Stimulated activated CD4-positive, alpha-beta T cell treated with anti-CD3 and anti-CD28 coated beads, Interleukin-4, amount 100 ng/mL, for 4 hours (primary cell): Measurements from ENCODE around the gene PDS5A.
"Not testable (repeated sequence)": the region's sequence is repeated elsewhere in the genome, so short reads cannot be mapped to it uniquely, and the experiment has no call there.

Experiments used
- DNase-seq, 2 experiments: peaks; one replicate each; pipeline ENCODE4 v3.0.0-alpha.2; 2020

Gene PDS5A

DNA sequence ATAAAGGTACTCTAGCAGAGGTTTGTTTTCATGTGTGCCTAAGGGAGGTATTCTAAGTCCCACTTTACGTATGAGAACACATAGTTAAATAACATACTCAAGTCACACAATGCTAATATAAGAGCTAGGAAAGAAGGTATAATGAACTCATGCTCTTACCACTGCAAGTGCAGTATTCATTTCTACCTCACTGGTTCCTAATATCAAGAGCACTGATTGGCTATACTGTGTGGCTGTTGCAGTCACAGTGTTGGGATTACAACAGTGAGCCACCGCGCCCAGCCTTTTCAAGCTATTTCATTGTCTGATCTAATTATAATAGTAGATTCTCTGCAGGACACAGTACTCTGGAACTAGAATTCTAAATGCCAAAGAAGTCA is 84.0 kb downstream of the PDS5A start:
- no peak for DNase-seq

DNA sequence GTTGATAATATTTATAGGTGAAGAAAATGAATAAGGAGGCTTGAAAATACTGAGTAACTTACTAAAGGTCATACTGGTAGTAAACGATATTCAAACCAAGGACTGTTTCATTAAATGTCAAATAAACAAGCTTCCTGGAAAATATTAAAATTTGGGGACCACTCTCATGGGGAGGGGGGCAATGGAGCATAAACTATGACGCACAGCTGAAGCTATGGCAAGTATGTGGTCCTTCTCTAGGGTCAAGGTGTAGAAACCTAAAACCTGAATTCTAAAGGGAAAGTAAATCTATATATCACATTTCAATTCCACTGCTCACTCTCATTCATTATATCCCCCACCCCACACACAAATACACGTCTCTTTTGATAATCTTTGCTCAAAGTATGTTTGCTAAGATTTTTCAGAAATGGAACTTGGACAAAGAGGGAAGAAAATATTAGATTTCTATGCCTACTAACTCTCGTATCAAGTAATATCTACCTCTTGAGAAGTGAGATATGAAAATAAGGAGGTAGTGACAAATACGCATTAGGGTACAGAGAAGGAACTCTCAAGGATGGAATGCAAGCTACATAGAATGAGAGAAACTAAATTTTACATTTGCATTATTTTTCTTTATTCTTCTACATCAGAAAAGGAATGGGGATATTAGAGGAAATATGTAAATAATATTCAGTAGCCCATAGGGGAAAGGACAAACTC is 84.6 kb downstream of the PDS5A start:
- no peak for DNase-seq

DNA sequence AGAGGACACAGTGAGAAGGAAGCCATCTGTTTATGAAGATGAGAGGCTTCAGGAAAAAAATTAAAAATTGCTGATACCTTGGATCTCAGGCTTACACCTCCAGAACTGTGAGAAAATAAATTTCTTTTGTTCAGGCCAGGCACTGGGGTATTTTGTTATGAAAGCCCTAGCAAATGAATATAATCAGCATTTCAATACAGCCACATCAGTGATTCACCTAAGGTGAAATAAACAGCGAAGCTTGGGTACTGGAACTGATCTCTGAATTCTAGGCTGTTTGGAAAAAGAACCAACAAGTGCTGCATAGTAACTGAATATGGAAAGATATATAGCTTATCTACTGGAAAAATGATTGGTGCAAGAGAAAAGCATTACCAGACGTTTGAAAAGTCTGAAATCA is 88.5 kb downstream of the PDS5A start:
- DNase-seq, result no peak

DNA sequence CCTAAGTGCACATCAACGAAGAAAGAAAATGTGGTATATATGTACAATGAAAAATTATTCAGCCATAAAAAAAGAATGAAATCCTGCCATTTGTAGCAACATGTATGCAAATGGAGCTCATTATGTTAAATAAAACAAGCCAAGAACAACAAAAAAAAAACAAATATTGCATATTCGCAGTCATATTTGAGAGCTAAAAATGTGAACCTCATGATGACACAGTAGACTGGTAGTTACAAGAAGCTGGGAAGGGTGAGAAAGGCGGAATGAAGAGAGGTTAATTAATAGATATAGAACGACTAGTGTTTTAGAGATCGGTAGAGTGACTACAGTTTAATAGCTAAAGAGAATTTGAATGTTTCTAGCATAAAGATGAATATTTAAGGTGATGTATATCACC is 89.2 kb downstream of the PDS5A start:
- no peak for DNase-seq

DNA sequence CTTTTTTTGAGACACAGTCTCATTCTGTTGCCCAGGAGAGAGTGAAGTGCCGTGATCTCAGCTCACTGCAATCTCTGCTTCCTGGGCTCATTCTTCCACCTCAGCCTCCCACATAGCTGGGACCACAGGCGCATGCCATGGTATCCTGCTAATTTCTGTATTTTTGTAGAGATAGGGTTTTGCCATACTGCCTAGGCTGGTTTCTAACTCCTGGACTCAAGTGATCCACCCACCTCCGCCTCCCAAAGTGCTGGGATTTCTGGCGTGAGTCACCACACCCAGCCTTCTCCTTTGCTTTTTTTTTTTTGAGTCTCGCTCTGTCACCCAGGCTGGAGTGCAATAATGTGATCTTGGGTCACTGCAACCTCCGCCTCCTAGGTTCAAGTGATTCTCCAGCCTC is 94.1 kb downstream of the PDS5A start:
- DNase-seq, result no peak

DNA sequence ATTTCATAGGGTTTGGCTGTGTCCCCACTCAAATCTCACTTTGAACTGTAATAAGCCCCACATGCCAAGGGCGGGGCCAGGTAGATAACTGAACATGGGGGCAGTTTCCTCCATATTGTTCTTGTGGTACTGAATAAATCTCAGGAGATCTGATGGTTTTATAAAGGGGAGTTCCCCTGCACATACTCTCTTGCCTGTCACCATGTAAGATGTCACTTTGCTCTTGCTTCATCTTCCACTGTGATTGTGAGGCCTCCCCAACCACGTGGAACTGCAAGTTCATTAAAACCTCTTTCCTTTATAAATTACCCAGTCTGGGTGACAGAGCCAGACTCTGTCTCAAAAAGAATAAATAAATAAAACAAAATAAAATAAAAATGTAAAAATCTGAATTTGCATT is 95.9 kb downstream of the PDS5A start:
- DNase-seq, result no peak

DNA sequence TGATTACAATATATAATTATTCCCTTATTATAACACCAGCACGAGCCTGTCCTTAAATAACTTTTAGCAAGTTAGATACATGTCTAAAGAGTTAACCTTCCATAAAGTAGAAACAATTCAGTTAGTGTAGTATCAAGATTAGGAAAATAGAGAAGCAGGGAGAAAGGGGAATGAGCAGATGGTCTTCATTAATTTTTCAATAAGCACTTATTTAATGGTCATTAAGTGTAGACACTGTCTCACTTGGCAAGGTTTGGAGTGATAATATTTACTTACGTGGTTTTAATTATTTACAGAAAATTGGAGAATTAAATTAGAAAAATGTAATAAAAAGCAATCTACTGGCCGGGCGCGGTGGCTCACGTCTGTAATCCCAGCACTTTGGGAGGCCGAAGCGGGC is 99.7 kb downstream of the PDS5A start:
- no peak for DNase-seq

DNA sequence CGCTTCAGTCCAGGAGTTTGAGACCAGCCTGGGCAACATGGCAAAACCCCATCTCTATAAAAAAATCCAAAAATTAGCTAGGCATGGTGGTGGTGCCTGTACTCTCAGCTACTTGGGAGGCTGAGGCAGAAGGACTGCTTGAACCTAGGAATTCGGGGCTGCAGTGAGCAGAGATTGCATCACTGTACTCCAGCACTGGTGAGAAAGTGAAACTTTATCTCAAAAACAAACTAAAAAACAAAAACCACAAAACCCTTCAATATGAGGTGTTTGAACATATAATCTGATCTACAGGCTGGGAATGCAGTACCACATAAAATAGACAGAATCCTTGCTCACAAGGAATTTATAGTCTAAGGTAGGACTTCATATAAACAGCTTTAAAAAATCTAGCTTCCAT is 103.9 kb downstream of the PDS5A start:
- no peak for DNase-seq

DNA sequence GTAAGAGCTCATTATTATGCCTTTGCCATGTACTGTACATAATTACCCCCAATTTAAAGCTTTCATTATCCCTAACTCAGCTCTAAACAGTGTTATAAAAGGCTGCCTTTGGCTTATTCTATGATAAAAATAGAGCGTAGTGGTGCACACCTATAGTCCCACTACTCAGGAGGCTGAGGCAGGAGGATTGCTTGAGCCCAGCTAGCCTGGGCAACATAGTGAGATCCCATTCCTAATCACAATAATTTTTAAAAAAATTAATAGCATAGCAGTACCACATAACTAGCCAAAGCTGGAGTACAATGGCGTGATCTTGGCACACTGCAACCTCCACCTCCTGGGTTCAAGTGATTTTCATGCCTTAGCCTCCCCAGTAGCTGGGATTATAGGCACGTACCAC is 112.4 kb downstream of the PDS5A start:
- DNase-seq, result no peak

DNA sequence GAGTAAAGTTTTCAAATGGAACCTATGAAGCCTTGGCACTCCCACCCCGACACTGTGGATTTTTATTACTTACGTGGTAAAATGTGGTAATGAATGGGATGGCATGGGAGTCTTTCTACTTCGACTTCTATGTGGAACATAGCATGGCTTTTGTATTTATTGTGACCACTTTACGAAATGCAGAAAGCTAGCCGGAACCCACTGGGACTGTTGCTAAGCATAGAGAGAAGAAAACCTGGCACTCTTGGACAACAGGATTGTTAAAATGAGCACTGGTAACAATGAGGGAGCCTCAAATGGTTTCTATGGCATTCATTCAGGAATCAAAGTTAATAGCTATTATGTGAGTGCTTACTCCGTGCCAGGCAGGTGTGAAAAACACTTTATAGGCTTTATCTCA is 113.3 kb downstream of the PDS5A start:
- no peak for DNase-seq

DNA sequence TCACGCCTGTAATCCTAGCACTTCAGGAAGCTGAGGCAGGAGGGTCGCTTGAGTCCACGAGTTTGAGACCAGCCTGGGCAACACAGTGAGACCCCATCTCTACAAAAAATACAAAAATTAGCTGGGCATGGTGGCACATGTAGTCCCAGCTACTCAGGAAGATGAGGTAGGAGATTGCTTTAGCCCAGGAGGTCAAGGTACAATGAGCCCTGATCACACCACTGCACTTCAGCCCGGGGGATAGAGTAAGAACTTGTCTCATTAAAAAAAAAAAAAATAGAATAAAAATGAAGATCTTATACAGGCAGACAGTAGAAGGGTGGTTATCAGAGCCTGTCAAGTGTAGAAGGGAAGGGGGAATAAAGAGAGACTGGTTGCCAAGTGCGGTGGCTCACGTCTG is 116.9 kb downstream of the PDS5A start:
- no peak for DNase-seq

DNA sequence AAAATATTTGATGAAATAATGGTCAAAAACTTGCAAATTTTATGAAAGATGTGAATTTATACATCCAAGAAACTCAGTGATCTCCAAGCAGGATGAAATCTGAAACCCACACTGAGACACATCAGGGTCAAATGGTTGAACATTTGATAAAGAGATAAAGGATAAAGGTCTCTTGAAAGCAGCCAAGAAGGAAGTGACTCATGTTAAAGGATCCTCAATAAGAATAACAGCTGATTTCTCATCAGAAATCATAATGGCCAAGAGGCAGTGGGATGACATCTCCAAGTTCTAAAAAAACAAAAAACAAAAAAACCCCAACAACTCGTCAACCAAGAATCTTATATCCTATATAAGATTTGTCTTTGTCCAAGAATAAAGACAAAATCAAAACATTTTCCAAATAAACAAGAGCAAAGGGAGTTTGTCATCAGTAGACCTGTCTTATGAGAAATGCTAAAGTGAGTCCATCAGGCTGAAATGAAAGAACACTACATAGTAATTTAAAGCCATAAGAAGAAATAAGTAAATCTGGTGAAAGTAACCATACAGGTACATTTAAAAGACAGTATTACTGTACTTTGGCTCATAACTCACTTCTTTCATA is 121.7 kb downstream of the PDS5A start:
- DNase-seq, result no peak

DNA sequence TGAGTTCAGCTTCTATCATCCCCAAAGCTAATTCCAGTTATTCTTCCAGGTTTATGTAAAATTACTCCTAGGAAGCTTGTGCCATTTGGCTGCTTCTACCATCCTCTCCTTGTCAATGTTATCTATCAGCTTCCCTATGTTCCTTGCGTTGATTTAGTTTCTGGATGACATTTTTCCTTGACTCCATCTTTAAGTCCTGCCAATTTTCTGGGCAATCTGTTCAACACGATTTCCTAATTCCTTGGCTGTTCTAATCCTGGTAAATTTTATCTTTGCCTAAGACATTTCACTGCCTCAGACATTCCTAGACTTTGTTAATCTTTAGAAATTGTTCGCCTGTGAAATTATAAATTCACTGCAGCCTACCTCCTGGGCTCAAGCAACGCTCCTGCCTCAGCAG is 125.1 kb downstream of the PDS5A start:
- DNase-seq, result no peak

DNA sequence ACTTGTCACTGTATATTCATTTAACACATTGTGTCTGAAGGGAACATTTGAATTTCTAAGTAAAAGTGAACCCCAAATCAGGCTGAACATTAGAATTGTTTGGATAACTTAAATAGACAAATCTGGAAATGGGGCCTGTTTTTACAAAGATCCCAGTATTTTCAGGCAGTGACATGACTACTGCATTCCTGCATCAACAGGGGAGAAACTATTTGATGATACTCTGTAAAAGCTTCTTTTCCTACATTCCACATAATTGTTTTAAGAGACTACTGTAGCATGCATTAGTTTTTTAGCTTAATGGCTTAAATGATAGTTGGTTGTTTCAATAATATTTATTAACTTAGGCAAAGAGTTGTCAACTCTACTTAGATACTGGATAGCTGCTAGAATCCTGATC is 127.0 kb downstream of the PDS5A start:
- no peak for DNase-seq

DNA sequence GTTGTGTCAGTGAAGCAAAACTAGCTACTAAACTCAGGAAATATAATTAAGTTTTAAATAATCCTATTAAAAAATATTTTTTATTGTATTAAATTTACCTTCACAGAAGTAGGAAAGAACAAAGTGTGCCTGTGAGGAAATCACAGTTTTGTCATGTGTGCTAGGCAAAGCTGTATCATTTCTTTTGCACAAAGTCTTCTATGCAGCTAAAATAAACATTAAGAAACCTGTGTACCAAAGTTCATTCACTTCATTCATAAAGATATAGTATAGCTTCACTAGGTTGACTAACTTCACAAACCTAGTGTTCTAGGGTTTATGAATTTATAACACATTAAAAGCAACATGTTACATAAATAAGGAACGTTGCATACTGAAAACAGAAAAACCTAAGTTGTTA is 131.0 kb downstream of the PDS5A start:
- DNase-seq, result no peak

DNA sequence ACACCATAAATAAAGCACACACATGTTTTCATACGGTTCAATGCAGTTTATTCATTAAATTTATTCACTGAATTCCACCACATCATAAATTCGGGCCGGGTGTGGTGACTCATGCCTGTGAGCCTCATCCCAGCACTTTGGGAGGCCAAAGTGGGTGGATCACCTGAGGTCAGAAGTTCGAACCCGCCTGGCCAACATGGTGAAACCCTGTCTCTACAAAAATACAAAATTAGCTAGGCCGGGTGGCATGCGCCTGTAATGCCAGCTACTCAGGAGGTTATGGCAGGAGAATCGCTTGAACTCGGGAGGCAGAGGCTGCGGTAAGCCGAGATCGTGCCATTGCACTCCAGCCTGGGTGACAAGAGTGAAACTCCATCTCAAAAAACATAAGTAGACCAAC is 131.6 kb downstream of the PDS5A start:
- DNase-seq, result no peak

DNA sequence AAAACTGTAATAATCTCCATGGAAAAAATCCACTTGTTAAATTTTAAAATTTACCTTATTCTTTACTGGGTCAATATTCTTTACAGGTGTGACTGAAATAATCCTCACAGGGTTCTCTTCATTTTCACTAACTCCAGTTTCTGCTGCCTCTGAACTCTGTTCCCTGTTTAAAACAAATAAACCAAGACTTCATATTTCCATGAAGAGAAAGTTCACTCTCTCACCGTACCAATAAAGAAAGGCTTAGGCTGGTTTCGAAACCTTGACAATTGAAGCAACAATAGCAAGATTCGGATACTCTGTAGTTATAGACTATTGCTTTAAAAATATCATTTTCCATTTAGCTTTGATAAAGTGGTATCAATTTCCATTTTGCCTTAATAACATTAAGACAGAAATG is 135.8 kb downstream of the PDS5A start:
- no peak for DNase-seq

DNA sequence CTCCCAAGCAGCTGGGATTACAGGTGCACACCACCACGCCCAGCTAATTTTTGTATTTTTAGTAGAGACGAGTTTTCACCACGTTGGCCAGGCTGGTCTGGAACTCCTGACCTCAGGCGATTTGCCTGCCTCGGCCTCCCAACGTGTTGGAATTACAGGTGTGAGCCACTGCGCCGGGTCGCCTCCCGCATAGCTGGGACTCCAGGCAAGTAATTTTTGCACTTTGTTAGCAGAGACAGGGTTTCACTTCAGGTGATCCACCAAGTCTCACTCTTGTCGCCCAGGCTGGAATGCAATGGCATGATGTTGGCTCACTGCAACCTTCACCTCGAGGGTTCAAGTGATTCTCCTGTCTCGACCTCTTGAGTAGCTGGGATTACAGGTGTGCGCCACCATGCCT is 137.2 kb downstream of the PDS5A start:
- DNase-seq, result not testable (repeated sequence)

DNA sequence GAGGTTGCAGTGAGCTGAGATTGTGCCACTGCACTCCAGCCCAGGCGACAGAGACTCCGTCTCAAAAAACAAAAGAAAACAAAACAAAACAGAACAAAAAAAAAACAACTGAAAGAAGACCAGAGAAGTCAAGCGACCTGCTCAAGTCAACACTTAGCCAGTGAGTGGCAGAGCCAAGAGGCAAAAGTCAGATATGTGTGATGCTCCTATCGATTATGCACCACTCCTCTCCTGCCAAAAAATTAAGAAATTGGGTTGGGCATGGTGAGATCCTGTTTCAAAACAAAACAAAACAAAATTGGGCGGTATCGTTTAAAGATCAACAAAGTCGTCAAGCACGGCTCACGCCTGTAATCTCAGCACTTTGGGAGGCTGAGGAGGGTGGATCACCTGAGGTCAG is 137.7 kb downstream of the PDS5A start:
- no peak for DNase-seq

DNA sequence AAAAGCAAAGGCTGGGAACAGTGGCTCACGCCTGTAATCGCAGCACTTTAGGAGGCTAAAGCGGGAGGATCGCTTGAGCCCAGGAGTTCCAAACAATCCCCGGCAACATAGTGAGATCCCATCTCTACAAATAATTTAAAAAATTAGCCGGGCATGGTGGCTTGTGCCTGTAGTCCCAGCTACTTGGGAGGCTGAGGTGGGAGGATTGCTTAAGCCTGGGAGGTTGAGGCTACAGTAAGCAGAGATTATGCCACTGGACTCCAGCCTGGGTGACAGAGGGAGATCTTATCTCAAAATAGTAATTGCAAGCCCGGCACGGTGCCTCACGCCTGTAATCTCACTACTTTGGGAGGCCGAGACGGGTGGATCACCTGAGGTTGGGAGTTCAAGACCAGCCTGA is 139.3 kb downstream of the PDS5A start:
- not testable (repeated sequence) for DNase-seq

DNA sequence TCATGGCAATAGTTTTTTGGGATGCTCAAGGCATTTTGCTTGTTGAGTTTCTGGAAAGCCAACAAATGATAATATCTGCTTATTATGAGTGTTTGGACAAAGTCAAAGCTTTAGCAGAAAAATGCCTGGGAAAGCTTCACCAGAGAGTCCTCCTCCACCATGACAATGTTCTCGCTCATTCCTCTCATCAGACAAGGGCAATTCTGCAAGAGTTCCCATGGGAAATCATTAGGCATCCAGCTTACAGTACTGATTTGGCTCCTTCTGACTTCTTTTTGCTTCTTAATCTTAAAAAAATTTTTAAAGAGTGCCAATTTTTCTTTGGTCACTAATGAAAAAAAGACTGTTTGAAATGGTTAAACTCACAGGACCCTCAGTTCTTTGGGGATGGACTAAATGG is 143.4 kb downstream of the PDS5A start:
- DNase-seq, result no peak

DNA sequence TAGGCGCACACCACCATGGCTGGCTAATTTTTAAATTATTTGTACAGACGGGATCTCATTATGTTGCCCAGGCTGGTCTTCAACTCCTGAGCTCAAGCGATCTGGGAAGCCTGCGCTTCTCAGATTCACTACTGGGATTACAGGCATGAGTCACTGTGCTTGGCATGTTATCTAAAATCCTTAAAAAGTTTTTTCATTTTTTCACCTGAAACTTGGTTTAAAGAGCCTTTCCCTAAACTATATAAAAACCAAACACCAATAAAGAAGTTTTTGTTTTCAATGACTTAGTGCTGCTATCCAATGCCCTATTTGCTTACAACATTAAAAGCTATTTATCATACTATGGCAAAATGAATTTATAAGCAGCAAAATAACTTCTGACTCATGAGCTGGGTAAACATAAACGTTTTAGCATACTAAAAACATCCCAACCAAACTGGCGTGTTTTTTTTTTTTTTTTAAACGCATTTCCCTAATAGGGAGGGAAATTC is 151.9 kb downstream of the PDS5A start:
- no peak for DNase-seq

DNA sequence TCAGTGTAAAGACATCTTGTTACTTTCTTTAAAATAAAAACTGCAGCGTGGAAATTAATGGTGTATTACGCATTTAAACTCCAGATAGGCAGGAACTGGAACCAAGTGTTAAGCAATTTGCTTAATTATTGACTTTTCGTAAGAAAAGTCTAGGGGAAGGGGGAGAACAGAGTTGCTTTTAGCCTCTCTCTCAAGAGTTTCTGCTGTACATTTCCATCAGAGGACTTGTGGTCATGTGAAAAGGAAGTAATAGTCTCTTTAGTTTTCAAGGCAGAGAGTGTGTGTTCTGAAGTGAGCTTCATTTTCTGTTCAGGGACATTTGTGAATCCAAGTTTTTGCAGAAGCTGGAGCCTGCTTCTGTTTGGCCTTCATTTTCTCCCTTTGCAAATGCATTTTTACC is 152.6 kb downstream of the PDS5A start:
- no peak for DNase-seq

DNA sequence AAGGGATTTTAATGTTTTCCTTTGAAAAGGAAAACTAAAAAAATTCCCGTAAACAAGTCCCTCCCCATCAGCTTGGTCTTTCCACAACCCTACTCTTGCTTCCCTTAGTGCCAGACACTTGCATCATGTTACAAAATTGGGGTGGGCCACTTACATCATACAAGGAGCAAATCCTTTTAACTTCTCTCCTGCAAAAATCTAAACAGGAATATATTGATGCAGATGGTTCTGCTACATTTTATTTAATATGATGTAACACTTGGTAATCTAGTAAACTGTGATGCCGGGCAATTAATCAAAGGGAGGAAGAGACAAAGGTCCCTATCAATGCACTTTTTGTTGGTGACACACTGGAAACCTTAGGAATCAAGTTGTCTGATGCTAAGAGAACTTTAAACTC is 154.5 kb downstream of the PDS5A start:
- DNase-seq, result no peak

DNA sequence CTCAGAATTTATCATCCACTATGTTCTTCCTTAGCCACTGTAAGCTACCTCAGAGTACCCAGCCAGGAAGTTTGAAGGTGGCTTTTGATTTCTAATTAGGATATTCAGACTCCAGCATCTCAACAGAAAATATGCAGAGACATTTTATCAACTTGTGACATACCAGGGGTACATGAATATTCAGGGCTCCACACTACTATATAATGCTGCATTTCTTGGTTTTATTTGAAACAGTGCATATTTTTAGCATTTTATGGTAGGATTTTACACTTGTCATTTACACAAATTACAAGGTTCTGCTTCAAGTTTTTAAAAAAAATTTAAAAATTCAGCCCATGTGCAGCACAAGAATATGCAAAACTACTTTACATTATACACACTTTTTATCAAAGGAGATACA is 155.0 kb downstream of the PDS5A start:
- no peak for DNase-seq
